H9 (cell line): Measurements from ENCODE around the gene DYNAP. TPM values are rescaled to one million over a fixed set of nuclear protein-coding genes. Genes with fewer than 3 reads are reported as not detected.

Experiments used
- DNase-seq: peaks from one replicate; pipeline ENCODE4 v3.0.0-alpha.2; 2017
- H2AFZ ChIP-seq: one replicate; pipeline ENCODE4 v1.6.1; 2013; ENCODE audit warnings: mild to moderate bottlenecking, low read length, control low read depth, moderate library complexity
- H2AK5ac ChIP-seq: 2 replicates; pipeline ENCODE4 v1.6.1; 2013; ENCODE audit warnings: low read length, control low read depth, mixed read lengths; ENCODE audit not compliant: insufficient read length
- H2BK120ac ChIP-seq: one replicate; pipeline ENCODE4 v1.6.1; 2013; ENCODE audit warnings: low read depth, mild to moderate bottlenecking, low read length, control low read depth, inconsistent platforms; ENCODE audit not compliant: poor library complexity, severe bottlenecking
- H2BK12ac ChIP-seq: 2 replicates; pipeline ENCODE4 v1.6.1; 2013; ENCODE audit warnings: low read length, control low read depth, mixed read lengths, low read depth; ENCODE audit not compliant: insufficient read length
- H2BK15ac ChIP-seq: 2 replicates; pipeline ENCODE4 v1.6.1; 2013; ENCODE audit warnings: low read depth, low read length, control low read depth
- H2BK20ac ChIP-seq: one replicate; pipeline ENCODE4 v1.6.1; 2013; ENCODE audit warnings: low read depth, mild to moderate bottlenecking, low read length, control low read depth, inconsistent platforms; ENCODE audit not compliant: poor library complexity, severe bottlenecking
- H2BK5ac ChIP-seq: 2 replicates; pipeline ENCODE4 v1.6.1; 2013; ENCODE audit warnings: low read length, control low read depth, mixed read lengths; ENCODE audit not compliant: insufficient read length
- H3K14ac ChIP-seq: 2 replicates; pipeline ENCODE4 v1.6.1; 2013; ENCODE audit warnings: low read length, control low read depth; ENCODE audit not compliant: insufficient read depth
- H3K18ac ChIP-seq: 2 replicates; pipeline ENCODE4 v1.6.1; 2013; ENCODE audit warnings: low read depth, mild to moderate bottlenecking, mixed read lengths, low read length, control low read depth; ENCODE audit not compliant: insufficient read length
- H3K23ac ChIP-seq: 2 replicates; pipeline ENCODE4 v1.6.1; 2013; ENCODE audit warnings: low read length, control low read depth, mixed read lengths, low read depth; ENCODE audit not compliant: insufficient read length
- H3K23me2 ChIP-seq: 2 replicates; pipeline ENCODE4 v1.6.1; 2013; ENCODE audit warnings: low read depth, mild to moderate bottlenecking, mixed read lengths, low read length, control low read depth; ENCODE audit not compliant: insufficient read length, poor library complexity, severe bottlenecking
- H3K27ac ChIP-seq: 2 replicates; pipeline ENCODE4 v1.5.1; 2013; ENCODE audit warnings: low read length, control low read depth, mixed read lengths, low read depth; ENCODE audit not compliant: insufficient read length
- H3K27me3 ChIP-seq: 2 replicates; pipeline ENCODE4 v1.6.1; 2013; ENCODE audit warnings: low read length, control low read depth, inconsistent platforms; ENCODE audit not compliant: insufficient read depth
- H3K4ac ChIP-seq: 2 replicates; pipeline ENCODE4 v1.6.1; 2013; ENCODE audit warnings: low read depth, mild to moderate bottlenecking, control low read depth, inconsistent platforms, low read length, moderate library complexity
- H3K4me1 ChIP-seq: 2 replicates; pipeline ENCODE4 v1.6.1; 2013; ENCODE audit warnings: low read length, control low read depth, inconsistent platforms; ENCODE audit not compliant: insufficient read depth
- H3K4me2 ChIP-seq: 2 replicates; pipeline ENCODE4 v1.6.1; 2013; ENCODE audit warnings: low read length, control low read depth, mixed read lengths; ENCODE audit not compliant: insufficient read length, insufficient read depth
- H3K56ac ChIP-seq: 2 replicates; pipeline ENCODE4 v1.6.1; 2013; ENCODE audit warnings: low read depth, mild to moderate bottlenecking, mixed read lengths, low read length, control low read depth; ENCODE audit not compliant: insufficient read length
- H3K79me1 ChIP-seq: 2 replicates; pipeline ENCODE4 v1.6.1; 2013; ENCODE audit warnings: low read depth, mild to moderate bottlenecking, moderate library complexity, low read length, control low read depth, inconsistent platforms; ENCODE audit not compliant: insufficient read depth, poor library complexity, severe bottlenecking
- H3K79me2 ChIP-seq: 2 replicates; pipeline ENCODE4 v1.6.1; 2013; ENCODE audit warnings: low read length, control low read depth, inconsistent platforms; ENCODE audit not compliant: insufficient read depth
- H3K9ac ChIP-seq: 2 replicates; pipeline ENCODE4 v1.6.1; 2013; ENCODE audit warnings: low read length, control low read depth, mixed read lengths; ENCODE audit not compliant: insufficient read length; ENCODE audit errors: extremely low read depth
- H3K9me3 ChIP-seq: one replicate; pipeline ENCODE4 v1.6.1; 2013; ENCODE audit warnings: low read depth, low read length, inconsistent platforms; ENCODE audit not compliant: control insufficient read depth
- H3T11ph ChIP-seq: one replicate; pipeline ENCODE4 v1.6.1; 2013; ENCODE audit warnings: mild to moderate bottlenecking, low read length, control low read depth, inconsistent platforms
- H4K20me1 ChIP-seq: one replicate; pipeline ENCODE4 v1.6.1; 2013; ENCODE audit not compliant: control insufficient read depth, insufficient read length, insufficient read depth
- H4K5ac ChIP-seq: 2 replicates; pipeline ENCODE4 v1.6.1; 2013; ENCODE audit warnings: low read depth, mild to moderate bottlenecking, mixed read lengths, low read length, control low read depth; ENCODE audit not compliant: insufficient read length
- H4K8ac ChIP-seq: replicated peaks from 2 replicates; pipeline ENCODE4 v1.6.1; 2013; ENCODE audit warnings: low read length, control low read depth, mixed read lengths, low read depth; ENCODE audit not compliant: insufficient read length
- H4K91ac ChIP-seq: 2 replicates; pipeline ENCODE4 v1.6.1; 2013; ENCODE audit warnings: low read depth, mild to moderate bottlenecking, moderate library complexity, mixed read lengths, low read length, control low read depth; ENCODE audit not compliant: insufficient read length
- H3K27ac Mint-ChIP-seq, 3 experiments: 2 replicates in 2 of 3; 3 replicates in 1 of 3; pipeline ENCODE4 v1.8.0; 2020 to 2021; ENCODE audit warnings: mixed read lengths in 3 of 3, mild to moderate bottlenecking in 1 of 3, moderate library complexity in 1 of 3
- H3K27me3 Mint-ChIP-seq: 2 replicates; pipeline ENCODE4 v1.8.0; 2021; ENCODE audit warnings: low read depth, mild to moderate bottlenecking, moderate library complexity, mixed read lengths
- H3K36me3 Mint-ChIP-seq, 3 experiments: 2 replicates in 2 of 3; 3 replicates in 1 of 3; pipeline ENCODE4 v1.8.0; 2020 to 2021; ENCODE audit warnings: low read depth in 3 of 3, mixed read lengths in 3 of 3; ENCODE audit not compliant: insufficient read depth in 1 of 3
- H3K4me1 Mint-ChIP-seq, 2 experiments: 2 replicates each; pipeline ENCODE4 v1.8.0; 2020; ENCODE audit warnings: mixed read lengths in 2 of 2
- H3K4me3 Mint-ChIP-seq, 2 experiments: 2 replicates in 1 of 2; 3 replicates in 1 of 2; pipeline ENCODE4 v1.8.0; 2020 to 2021; ENCODE audit warnings: mild to moderate bottlenecking in 2 of 2, mixed read lengths in 2 of 2, moderate library complexity in 1 of 2
- H3K9me3 Mint-ChIP-seq, 2 experiments: 2 replicates in 1 of 2; 3 replicates in 1 of 2; pipeline ENCODE4 v1.8.0; 2020; ENCODE audit warnings: mild to moderate bottlenecking in 2 of 2, mixed read lengths in 2 of 2, moderate library complexity in 1 of 2
- CTCF ChIP-seq: fragments of 200-600 bp; sonication (generic); conservative IDR thresholded peaks from 3 replicates; pipeline ENCODE4 v1.8.0; 2021; ENCODE audit warnings: antibody characterized with exemption, mild to moderate bottlenecking
- WGBS: extraction: QIAGEN DNeasy Blood & Tissue Kit; methylation state at CpG from one replicate; pipeline ENCODE4 v1.1.7; 2013; ENCODE audit warnings: missing lambda C conversion rate, low lambda C conversion rate, mixed read lengths; ENCODE audit not compliant: insufficient read length; ENCODE audit errors: extremely low coverage; 5-methylcytosine and 5-hydroxymethylcytosine counted together
- total RNA-seq: library from RNA; stranded (reverse); gene quantifications from 2 replicates; pipeline ENCODE4 v1.2.1, GENCODE V29; 2021

Gene DYNAP
- total RNA-seq, 1 experiment from 2014 or later, result 2.5 TPM

- Histone ChIP-seq H3K56ac (no peak overlapping the region), H2BK15ac (no peak overlapping the region), H3K9me3 (no peaks in the 10 kb centered on the region), H2BK20ac (no peak overlapping the region), H2BK5ac (no peak overlapping the region), H3K14ac (no peak overlapping the region), H3K79me1 (no peaks in the 10 kb centered on the region), H3K4me2 (no peak overlapping the region), H3K79me2 (no peaks in the 10 kb centered on the region), H2BK120ac (no peak overlapping the region), H4K5ac (no peak overlapping the region), H4K8ac (no peak overlapping the region), H3K23me2 (no peaks in the 10 kb centered on the region), H3K23ac (no peak overlapping the region), H2BK12ac (no peak overlapping the region), H3K4ac (no peak overlapping the region), H3K27me3 (no peaks in the 10 kb centered on the region), H3K18ac (no peak overlapping the region), H4K91ac (no peak overlapping the region), H3T11ph (no peak overlapping the region), H2AFZ (no peak overlapping the region), H3K27ac (no peak overlapping the region), H2AK5ac (no peak overlapping the region), H3K4me1 (no peaks in the 10 kb centered on the region; the same call in 1 of the 2 replicates), H4K20me1 (no peaks in the 10 kb centered on the region), H3K9ac (no peak overlapping the region)
- H3K4me3 Mint-ChIP-seq, result no peak overlapping the region
- no peak for DNase-seq
- H3K9me3 Mint-ChIP-seq, result peaks cover 23 to 27% of the 10 kb centered on the region in 2 experiments
- no peaks in the 10 kb centered on the region for H3K27me3 Mint-ChIP-seq
- peaks cover 15 to 41% (median 27%) of the 10 kb centered on the region in 3 experiments for H3K36me3 Mint-ChIP-seq
- H3K4me1 Mint-ChIP-seq, result peaks cover 13 to 16% of the 10 kb centered on the region in 2 experiments
- no peak overlapping the region for H3K27ac Mint-ChIP-seq
- WGBS, result no CpG with 5 or more reads among the region's 2 CpGs
- no peak for TF ChIP-seq CTCF
Observed at GRCh38 chr18:54557958-54558357, 33.1 kb upstream of the DYNAP start.
